ENCODE data around the gene AGTR2. TPM values are rescaled to one million over a fixed set of nuclear protein-coding genes. Genes with fewer than 3 reads are reported as not detected.

AGTR2 gene
- total and polyA plus RNA-seq, 2 donors (not counting 3 experiments of a cell fraction or from before 2014, with no cell fraction given) = not detected

DNA sequence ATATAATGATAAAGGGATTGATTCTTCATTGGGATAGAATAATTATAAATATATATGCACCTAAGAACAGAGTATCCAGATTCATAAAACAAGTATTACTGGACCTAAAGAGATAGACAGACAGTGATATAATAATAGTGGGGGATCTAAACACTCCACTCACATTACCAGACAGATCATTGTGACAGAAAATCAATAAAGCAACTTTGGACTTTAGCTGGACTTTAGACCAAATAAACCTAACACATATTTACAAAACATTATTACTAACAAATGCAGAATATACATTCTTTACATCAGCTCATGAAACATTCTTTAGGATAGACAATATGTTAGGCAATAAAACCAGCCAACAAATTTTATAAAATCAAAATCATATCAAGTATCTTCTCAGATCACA is 14.6 kb downstream of the AGTR2 start:
- no peaks in the 10 kb centered on the region for H3K36me3 ChIP-seq (ENCODE audit: control insufficient read depth in 2 of 2, extremely low read depth in 1 of 2, insufficient read depth in 2 of 2, low read length in 2 of 2)
- no peak overlapping the region for H3K27ac ChIP-seq (ENCODE audit: insufficient read depth, low read depth, low read length)
- H3K4me2 ChIP-seq (ENCODE audit: insufficient read depth, low read length) = no peak overlapping the region
- BruUV-seq (replicated peaks) = no TSS peak
- dilution Hi-C loops (cut with MboI; ENCODE audit: extremely low pct_ligation_motif_present, low sequenced_read_pairs) (no loop called here), intact Hi-C loops (cut with micrococcal nuclease) (no loop called here)
- TF ChIP-seq, protein P1, sequence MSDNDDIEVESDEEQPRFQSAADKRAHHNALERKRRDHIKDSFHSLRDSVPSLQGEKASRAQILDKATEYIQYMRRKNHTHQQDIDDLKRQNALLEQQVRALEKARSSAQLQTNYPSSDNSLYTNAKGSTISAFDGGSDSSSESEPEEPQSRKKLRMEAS (IDR thresholded peaks at IDR 0.05; ENCODE audit: insufficient read depth, insufficient read length) = no peak
- TF ChIP-seq POLR2AphosphoS5 (IDR thresholded peaks at IDR 0.05; ENCODE audit: insufficient read depth, low read depth, low read length) = no peak
- no peak for TF ChIP-seq MYC (IDR thresholded peaks at IDR 0.05; ENCODE audit: low read depth, low read length)
- no peak for TF ChIP-seq GATA2 (IDR thresholded peaks at IDR 0.05; ENCODE audit: insufficient read depth, insufficient read length, low read depth, low read length)
- no peak for TF ChIP-seq EZH2 (IDR thresholded peaks at IDR 0.05; ENCODE audit: borderline replicate concordance, low read depth, low read length, severe bottlenecking)
- TF ChIP-seq JUN (IDR thresholded peaks at IDR 0.05; ENCODE audit: borderline replicate concordance, insufficient read depth, insufficient read length, low read depth) = no peak
- TF ChIP-seq FOS (IDR thresholded peaks at IDR 0.05; ENCODE audit: borderline replicate concordance, insufficient read depth, low read length) = no peak
- TF ChIP-seq, protein P2, sequence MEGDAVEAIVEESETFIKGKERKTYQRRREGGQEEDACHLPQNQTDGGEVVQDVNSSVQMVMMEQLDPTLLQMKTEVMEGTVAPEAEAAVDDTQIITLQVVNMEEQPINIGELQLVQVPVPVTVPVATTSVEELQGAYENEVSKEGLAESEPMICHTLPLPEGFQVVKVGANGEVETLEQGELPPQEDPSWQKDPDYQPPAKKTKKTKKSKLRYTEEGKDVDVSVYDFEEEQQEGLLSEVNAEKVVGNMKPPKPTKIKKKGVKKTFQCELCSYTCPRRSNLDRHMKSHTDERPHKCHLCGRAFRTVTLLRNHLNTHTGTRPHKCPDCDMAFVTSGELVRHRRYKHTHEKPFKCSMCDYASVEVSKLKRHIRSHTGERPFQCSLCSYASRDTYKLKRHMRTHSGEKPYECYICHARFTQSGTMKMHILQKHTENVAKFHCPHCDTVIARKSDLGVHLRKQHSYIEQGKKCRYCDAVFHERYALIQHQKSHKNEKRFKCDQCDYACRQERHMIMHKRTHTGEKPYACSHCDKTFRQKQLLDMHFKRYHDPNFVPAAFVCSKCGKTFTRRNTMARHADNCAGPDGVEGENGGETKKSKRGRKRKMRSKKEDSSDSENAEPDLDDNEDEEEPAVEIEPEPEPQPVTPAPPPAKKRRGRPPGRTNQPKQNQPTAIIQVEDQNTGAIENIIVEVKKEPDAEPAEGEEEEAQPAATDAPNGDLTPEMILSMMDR (IDR thresholded peaks at IDR 0.05; ENCODE audit: extremely low read depth in 1 of 2, insufficient read depth in 1 of 2, low read depth in 1 of 2, low read length in 2 of 2) = no peak
- TF ChIP-seq POLR2A (IDR thresholded peaks at IDR 0.05; ENCODE audit: low read depth, low read length) = no peak
- no peaks in the 10 kb centered on the region for H3K79me2 ChIP-seq (ENCODE audit: control insufficient read depth, insufficient read depth, low read length)
- no peaks in the 10 kb centered on the region for H3K9me1 ChIP-seq (replicated peaks; ENCODE audit: control insufficient read depth, extremely low read depth, insufficient read depth, low read length)
- H3K27me3 ChIP-seq (ENCODE audit: control insufficient read depth in 2 of 2, insufficient read depth in 2 of 2, low read length in 2 of 2) = no peaks in the 10 kb centered on the region
- ChIA-PET CTCF (no interaction called here), POLR2A (no interaction called here)
- no peaks in the 10 kb centered on the region for H4K20me1 ChIP-seq (replicated peaks; ENCODE audit: control insufficient read depth, extremely low read depth, insufficient read depth, low read length)
- H3K4me3 ChIP-seq (replicated peaks in 1 of 3; ENCODE audit: insufficient read depth in 1 of 3, low read depth in 1 of 3, low read length in 3 of 3) = no peak overlapping the region
- H2AFZ ChIP-seq (ENCODE audit: low read depth, low read length) = no peak overlapping the region
- no peak for DNase-seq (ENCODE audit: low read depth, low spot score)
- H3K4me1 ChIP-seq (ENCODE audit: control insufficient read depth, extremely low read depth, insufficient read depth, low read length) = no peaks in the 10 kb centered on the region
- FAIRE-seq = no peak
- no peak overlapping the region for H3K9ac ChIP-seq (replicated peaks; ENCODE audit: extremely low read depth, insufficient read depth, low read length)
- H3K9me3 ChIP-seq (replicated peaks; ENCODE audit: control insufficient read depth, insufficient read depth, low read length) = no peaks in the 10 kb centered on the region

Data from endothelial cell of umbilical vein (primary cell).